Measurements from ENCODE around the gene CLCNKB.

Gene CLCNKB

GRCh38 chr1:16088351-16088911 lies 44.8 kb downstream of the CLCNKB start:
- TF ChIP-seq CTCF (IDR thresholded peaks at IDR 0.05; ENCODE audit: low read depth, low read length, missing control alignments): no peak
- Histone ChIP-seq H3K27ac (no peak overlapping the region), H3K27me3 (replicated peaks) (no peaks in the 10 kb centered on the region), H3K36me3 (replicated peaks) (no peaks in the 10 kb centered on the region), H3K4me3 (ENCODE audit: low read depth, low read length) (no peak overlapping the region)
- in situ Hi-C loops (cut with HindIII; ENCODE audit: low pct_ligation_motif_present, low sequenced_read_pairs): no loop called here
- DNase-seq: no peak

GRCh38 chr1:16088996-16089395 lies 45.4 kb downstream of the CLCNKB start:
- TF ChIP-seq CTCF (IDR thresholded peaks at IDR 0.05; ENCODE audit: low read depth, low read length, missing control alignments): no peak
- in situ Hi-C loops (cut with HindIII; ENCODE audit: low pct_ligation_motif_present, low sequenced_read_pairs): no loop called here
- no peaks in the 10 kb centered on the region for H3K27me3 ChIP-seq (replicated peaks)

GRCh38 chr1:16090076-16090826 lies 46.7 kb downstream of the CLCNKB start:
- DNase-seq: no peak

More at GRCh38 chr1:16088996-16089395, 45.4 kb downstream of the CLCNKB start:
- no peaks in the 10 kb centered on the region for H3K36me3 ChIP-seq (replicated peaks)
- peak; percentile 83 for DNase-seq
- H3K4me3 ChIP-seq (ENCODE audit: low read depth, low read length): no peak overlapping the region
- no peak overlapping the region for H3K27ac ChIP-seq

GRCh38 chr1:16091296-16091695 lies 47.7 kb downstream of the CLCNKB start:
- Histone ChIP-seq H3K36me3 (replicated peaks) (no peaks in the 10 kb centered on the region), H3K27ac (no peak overlapping the region), H3K4me3 (ENCODE audit: low read depth, low read length) (no peak overlapping the region), H3K27me3 (replicated peaks) (no peaks in the 10 kb centered on the region)
- no peak for TF ChIP-seq CTCF (IDR thresholded peaks at IDR 0.05; ENCODE audit: low read depth, low read length, missing control alignments)
- DNase-seq: no peak
- in situ Hi-C loops (cut with HindIII; ENCODE audit: low pct_ligation_motif_present, low sequenced_read_pairs): no loop called here

More at GRCh38 chr1:16090076-16090826, 46.7 kb downstream of the CLCNKB start:
- in situ Hi-C loops (cut with HindIII; ENCODE audit: low pct_ligation_motif_present, low sequenced_read_pairs): no loop called here
- H3K4me3 ChIP-seq (ENCODE audit: low read depth, low read length): no peak overlapping the region
- no peak overlapping the region for H3K27ac ChIP-seq
- H3K27me3 ChIP-seq (replicated peaks): no peaks in the 10 kb centered on the region
- no peak for TF ChIP-seq CTCF (IDR thresholded peaks at IDR 0.05; ENCODE audit: low read depth, low read length, missing control alignments)
- H3K36me3 ChIP-seq (replicated peaks): no peaks in the 10 kb centered on the region

- no peak for DNase-seq
- no peak overlapping the region for H3K27ac ChIP-seq
- no peaks in the 10 kb centered on the region for H3K27me3 ChIP-seq (replicated peaks)
- H3K36me3 ChIP-seq (replicated peaks): no peaks in the 10 kb centered on the region
- TF ChIP-seq CTCF (IDR thresholded peaks at IDR 0.05; ENCODE audit: low read depth, low read length, missing control alignments): no peak
- in situ Hi-C loops (cut with HindIII; ENCODE audit: low pct_ligation_motif_present, low sequenced_read_pairs): no loop called here
- no peak overlapping the region for H3K4me3 ChIP-seq (ENCODE audit: low read depth, low read length)
Observed at GRCh38 chr1:16092097-16092922, 48.7 kb downstream of the CLCNKB start.
